HEK293 (cell line): ENCODE data around the gene TMEM259.

Experiments used
- EGR2 ChIP-seq: fragments of 450-650 bp; formaldehyde crosslinking; IDR thresholded peaks from 2 replicates; pipeline ENCODE4 v1.5.1; 2016; ENCODE audit warnings: low read depth, missing biosample characterization, missing genetic modification characterization
- GLI2 ChIP-seq: fragments of 450-650 bp; formaldehyde crosslinking; IDR thresholded peaks from 2 replicates; pipeline ENCODE4; 2017; ENCODE audit warnings: missing biosample characterization, missing genetic modification characterization, low read depth, borderline replicate concordance
- HOXA7 ChIP-seq: sonication (generic); formaldehyde crosslinking; IDR thresholded peaks from 2 replicates; pipeline ENCODE4 v1.8.1; 2022; ENCODE audit warnings: missing genetic modification reagents, borderline replicate concordance
- MZF1 ChIP-seq: fragments of 450-650 bp; formaldehyde crosslinking; IDR thresholded peaks from 2 replicates; pipeline ENCODE4 v1.5.1; 2017; ENCODE audit warnings: missing biosample characterization, missing genetic modification characterization, borderline replicate concordance
- OSR2 ChIP-seq: fragments of 450-650 bp; formaldehyde crosslinking; IDR thresholded peaks from 2 replicates; pipeline ENCODE4 v1.5.1; 2016; ENCODE audit warnings: missing biosample characterization, missing genetic modification characterization
- SP7 ChIP-seq: fragments of 450-650 bp; formaldehyde crosslinking; IDR thresholded peaks from 2 replicates; pipeline ENCODE4 v1.5.1; 2016; ENCODE audit warnings: missing biosample characterization, missing genetic modification characterization
- ZFP37 ChIP-seq: fragments of 450-650 bp; formaldehyde crosslinking; IDR thresholded peaks from 2 replicates; pipeline ENCODE4 v1.5.1; 2016; ENCODE audit warnings: missing biosample characterization, missing genetic modification characterization
- ZNF155 ChIP-seq: fragments of 450-650 bp; formaldehyde crosslinking; IDR thresholded peaks from 2 replicates; pipeline ENCODE4 v1.5.1; 2016; ENCODE audit warnings: missing biosample characterization, missing genetic modification characterization
- ZNF184 ChIP-seq: fragments of 450-650 bp; IDR thresholded peaks from 2 replicates; pipeline ENCODE4 v1.5.1; 2018; ENCODE audit warnings: missing biosample characterization, mild to moderate bottlenecking, missing genetic modification characterization
- ZNF2 ChIP-seq: fragments of 450-650 bp; formaldehyde crosslinking; IDR thresholded peaks from 2 replicates; pipeline ENCODE4 v1.5.1; 2016; ENCODE audit warnings: missing biosample characterization, missing genetic modification characterization
- ZNF223 ChIP-seq: fragments of 450-650 bp; formaldehyde crosslinking; IDR thresholded peaks from 2 replicates; pipeline ENCODE4 v1.5.1; 2016; ENCODE audit warnings: missing biosample characterization, missing genetic modification characterization
- ZNF302 ChIP-seq: fragments of 450-650 bp; formaldehyde crosslinking; IDR thresholded peaks from 2 replicates; pipeline ENCODE4 v1.5.1; 2016; ENCODE audit warnings: missing biosample characterization, missing genetic modification characterization, low read depth
- ZNF341 ChIP-seq: fragments of 450-650 bp; formaldehyde crosslinking; IDR thresholded peaks from 2 replicates; pipeline ENCODE4; 2016; ENCODE audit warnings: low read depth, missing biosample characterization, missing genetic modification characterization
- ZNF350 ChIP-seq: fragments of 450-650 bp; formaldehyde crosslinking; IDR thresholded peaks from 2 replicates; pipeline ENCODE4 v1.5.0; 2017; ENCODE audit warnings: missing biosample characterization, mild to moderate bottlenecking, missing genetic modification characterization
- ZNF416 ChIP-seq: fragments of 450-650 bp; formaldehyde crosslinking; IDR thresholded peaks from 2 replicates; pipeline ENCODE4 v1.5.1; 2016; ENCODE audit warnings: missing biosample characterization, missing genetic modification characterization
- ZNF501 ChIP-seq: fragments of 450-650 bp; formaldehyde crosslinking; IDR thresholded peaks from 2 replicates; pipeline ENCODE4 v1.5.1; 2016; ENCODE audit warnings: missing biosample characterization, missing genetic modification characterization
- ZNF555 ChIP-seq: fragments of 450-650 bp; formaldehyde crosslinking; conservative IDR thresholded peaks from 2 replicates; pipeline ENCODE4 v1.5.1; 2017; ENCODE audit warnings: missing biosample characterization, mild to moderate bottlenecking, missing genetic modification characterization, inconsistent platforms
- ZNF561 ChIP-seq: fragments of 450-650 bp; IDR thresholded peaks from 2 replicates; pipeline ENCODE4 v1.5.1; 2018; ENCODE audit warnings: missing biosample characterization, missing genetic modification characterization, borderline replicate concordance
- ZNF596 ChIP-seq: fragments of 450-650 bp; IDR thresholded peaks from 2 replicates; pipeline ENCODE4 v1.5.0; 2018; ENCODE audit warnings: missing biosample characterization, mild to moderate bottlenecking, missing genetic modification characterization, moderate library complexity
- ZNF626 ChIP-seq: fragments of 450-650 bp; sonication (Bioruptor Pico); formaldehyde crosslinking; IDR thresholded peaks from 2 replicates; pipeline ENCODE4 v1.5.1; 2018; ENCODE audit warnings: missing biosample characterization, missing genetic modification characterization, inconsistent platforms
- ZNF677 ChIP-seq: fragments of 450-650 bp; IDR thresholded peaks from 2 replicates; pipeline ENCODE4 v1.5.0; 2018; ENCODE audit warnings: missing biosample characterization, mild to moderate bottlenecking, missing genetic modification characterization, moderate library complexity
- ZNF76 ChIP-seq: fragments of 450-650 bp; formaldehyde crosslinking; IDR thresholded peaks from 2 replicates; pipeline ENCODE4; 2016; ENCODE audit warnings: low read depth, missing biosample characterization, missing genetic modification characterization, borderline replicate concordance
- ZSCAN30 ChIP-seq: fragments of 450-650 bp; IDR thresholded peaks from 2 replicates; pipeline ENCODE4 v1.5.1; 2018; ENCODE audit warnings: missing biosample characterization, mild to moderate bottlenecking, missing genetic modification characterization, moderate library complexity
- ZXDB ChIP-seq: fragments of 450-650 bp; formaldehyde crosslinking; IDR thresholded peaks from 2 replicates; pipeline ENCODE4 v1.5.1; 2016; ENCODE audit warnings: missing biosample characterization, missing genetic modification characterization
- TF ChIP-seq, protein P1 (sequence below): fragments of 450-650 bp; formaldehyde crosslinking; IDR thresholded peaks from 2 replicates; pipeline ENCODE4 v1.5.1; 2016; ENCODE audit warnings: missing biosample characterization, missing genetic modification characterization
- TF ChIP-seq, protein P2 (sequence below): fragments of 450-650 bp; formaldehyde crosslinking; IDR thresholded peaks from 2 replicates; pipeline ENCODE4 v1.5.1; 2016; ENCODE audit warnings: missing biosample characterization, missing genetic modification characterization
- TF ChIP-seq, protein P3 (sequence below): fragments of 450-650 bp; formaldehyde crosslinking; IDR thresholded peaks from 2 replicates; pipeline ENCODE4 v1.5.0; 2017; ENCODE audit warnings: missing biosample characterization, missing genetic modification characterization, borderline replicate concordance
- TF ChIP-seq, protein P4 (sequence below): fragments of 450-650 bp; formaldehyde crosslinking; conservative IDR thresholded peaks from 2 replicates; pipeline ENCODE4 v1.5.1; 2016; ENCODE audit warnings: low read depth, missing biosample characterization, missing genetic modification characterization
- TF ChIP-seq, protein P5 (sequence below): fragments of 450-650 bp; formaldehyde crosslinking; IDR thresholded peaks from 2 replicates; pipeline ENCODE4 v1.5.1; 2017; ENCODE audit warnings: missing biosample characterization, missing genetic modification characterization

Gene TMEM259

DNA sequence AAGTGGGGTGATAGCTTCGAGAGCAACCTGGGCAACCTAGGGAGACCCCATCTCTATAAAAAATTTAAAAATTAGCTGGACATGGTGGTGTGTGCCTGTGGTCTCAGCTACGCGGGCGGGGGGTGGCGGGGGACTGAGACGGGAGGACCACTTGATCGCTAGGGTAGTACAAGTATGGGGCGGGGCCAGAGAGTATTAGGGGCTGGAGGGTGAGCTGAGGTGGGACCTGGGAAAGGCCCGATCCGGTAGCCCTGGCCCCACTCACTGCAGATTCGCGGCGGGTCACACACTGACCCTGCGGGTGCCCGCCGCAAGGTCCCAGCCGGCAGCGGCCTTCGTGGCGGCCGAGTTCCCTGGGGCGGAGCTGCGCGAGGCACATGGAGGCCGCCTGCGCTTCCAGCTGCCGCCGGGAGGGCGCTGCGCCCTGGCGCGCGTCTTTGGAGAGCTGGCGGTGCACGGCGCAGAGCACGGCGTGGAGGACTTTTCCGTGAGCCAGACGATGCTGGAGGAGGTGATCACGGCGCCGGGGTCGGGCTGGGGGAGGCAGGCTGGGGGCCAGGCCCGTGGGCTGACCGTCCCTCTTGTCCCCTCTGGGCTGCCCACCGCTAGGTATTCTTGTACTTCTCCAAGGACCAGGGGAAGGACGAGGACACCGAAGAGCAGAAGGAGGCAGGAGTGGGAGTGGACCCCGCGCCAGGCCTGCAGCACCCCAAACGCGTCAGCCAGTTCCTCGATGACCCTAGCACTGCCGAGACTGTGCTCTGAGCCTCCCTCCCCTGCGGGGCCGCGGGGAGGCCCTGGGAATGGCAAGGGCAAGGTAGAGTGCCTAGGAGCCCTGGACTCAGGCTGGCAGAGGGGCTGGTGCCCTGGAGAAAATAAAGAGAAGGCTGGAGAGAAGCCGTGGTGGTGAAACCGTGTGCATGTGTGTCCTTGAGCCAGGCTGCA lies 44.0 kb upstream of the TMEM259 start (continued):
- TF ChIP-seq ZNF677: no peak
- TF ChIP-seq, protein P1, sequence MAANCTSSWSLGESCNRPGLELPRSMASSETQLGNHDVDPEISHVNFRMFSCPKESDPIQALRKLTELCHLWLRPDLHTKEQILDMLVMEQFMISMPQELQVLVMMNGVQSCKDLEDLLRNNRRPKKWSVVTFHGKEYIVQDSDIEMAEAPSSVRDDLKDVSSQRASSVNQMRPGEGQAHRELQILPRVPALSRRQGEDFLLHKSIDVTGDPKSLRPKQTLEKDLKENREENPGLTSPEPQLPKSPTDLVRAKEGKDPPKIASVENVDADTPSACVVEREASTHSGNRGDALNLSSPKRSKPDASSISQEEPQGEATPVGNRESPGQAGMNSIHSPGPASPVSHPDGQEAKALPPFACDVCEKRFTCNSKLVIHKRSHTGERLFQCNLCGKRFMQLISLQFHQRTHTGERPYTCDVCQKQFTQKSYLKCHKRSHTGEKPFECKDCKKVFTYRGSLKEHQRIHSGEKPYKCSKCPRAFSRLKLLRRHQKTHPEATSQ: no peak
- TF ChIP-seq, protein P2, sequence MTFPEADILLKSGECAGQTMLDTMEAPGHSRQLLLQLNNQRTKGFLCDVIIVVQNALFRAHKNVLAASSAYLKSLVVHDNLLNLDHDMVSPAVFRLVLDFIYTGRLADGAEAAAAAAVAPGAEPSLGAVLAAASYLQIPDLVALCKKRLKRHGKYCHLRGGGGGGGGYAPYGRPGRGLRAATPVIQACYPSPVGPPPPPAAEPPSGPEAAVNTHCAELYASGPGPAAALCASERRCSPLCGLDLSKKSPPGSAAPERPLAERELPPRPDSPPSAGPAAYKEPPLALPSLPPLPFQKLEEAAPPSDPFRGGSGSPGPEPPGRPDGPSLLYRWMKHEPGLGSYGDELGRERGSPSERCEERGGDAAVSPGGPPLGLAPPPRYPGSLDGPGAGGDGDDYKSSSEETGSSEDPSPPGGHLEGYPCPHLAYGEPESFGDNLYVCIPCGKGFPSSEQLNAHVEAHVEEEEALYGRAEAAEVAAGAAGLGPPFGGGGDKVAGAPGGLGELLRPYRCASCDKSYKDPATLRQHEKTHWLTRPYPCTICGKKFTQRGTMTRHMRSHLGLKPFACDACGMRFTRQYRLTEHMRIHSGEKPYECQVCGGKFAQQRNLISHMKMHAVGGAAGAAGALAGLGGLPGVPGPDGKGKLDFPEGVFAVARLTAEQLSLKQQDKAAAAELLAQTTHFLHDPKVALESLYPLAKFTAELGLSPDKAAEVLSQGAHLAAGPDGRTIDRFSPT: no peak; the same call in 1 of the 2 replicates
- 0 out of 2 replicates have a peak, but pooled peaks have one; percentile 12 for TF ChIP-seq ZXDB (tag by site-specific recombination)
- TF ChIP-seq EGR2: no peak
- TF ChIP-seq ZNF555: no peak
- no peak for TF ChIP-seq ZNF76 (tag by site-specific recombination)
- TF ChIP-seq ZNF626 (tag by site-specific recombination): no peak
- no peak for TF ChIP-seq ZNF350 (tag by site-specific recombination)
- TF ChIP-seq ZNF416: no peak
- TF ChIP-seq ZNF302 (tag by site-specific recombination): no peak
- peak; percentile 57 for TF ChIP-seq ZNF2 (tag by site-specific recombination)
- TF ChIP-seq, protein P3, sequence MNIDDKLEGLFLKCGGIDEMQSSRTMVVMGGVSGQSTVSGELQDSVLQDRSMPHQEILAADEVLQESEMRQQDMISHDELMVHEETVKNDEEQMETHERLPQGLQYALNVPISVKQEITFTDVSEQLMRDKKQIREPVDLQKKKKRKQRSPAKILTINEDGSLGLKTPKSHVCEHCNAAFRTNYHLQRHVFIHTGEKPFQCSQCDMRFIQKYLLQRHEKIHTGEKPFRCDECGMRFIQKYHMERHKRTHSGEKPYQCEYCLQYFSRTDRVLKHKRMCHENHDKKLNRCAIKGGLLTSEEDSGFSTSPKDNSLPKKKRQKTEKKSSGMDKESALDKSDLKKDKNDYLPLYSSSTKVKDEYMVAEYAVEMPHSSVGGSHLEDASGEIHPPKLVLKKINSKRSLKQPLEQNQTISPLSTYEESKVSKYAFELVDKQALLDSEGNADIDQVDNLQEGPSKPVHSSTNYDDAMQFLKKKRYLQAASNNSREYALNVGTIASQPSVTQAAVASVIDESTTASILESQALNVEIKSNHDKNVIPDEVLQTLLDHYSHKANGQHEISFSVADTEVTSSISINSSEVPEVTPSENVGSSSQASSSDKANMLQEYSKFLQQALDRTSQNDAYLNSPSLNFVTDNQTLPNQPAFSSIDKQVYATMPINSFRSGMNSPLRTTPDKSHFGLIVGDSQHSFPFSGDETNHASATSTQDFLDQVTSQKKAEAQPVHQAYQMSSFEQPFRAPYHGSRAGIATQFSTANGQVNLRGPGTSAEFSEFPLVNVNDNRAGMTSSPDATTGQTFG (tag by site-specific recombination): no peak
- TF ChIP-seq ZNF501 (tag by site-specific recombination): no peak
- TF ChIP-seq GLI2 (tag by site-specific recombination): no peak
- TF ChIP-seq ZNF596 (tag by site-specific recombination): no peak
- TF ChIP-seq OSR2 (tag by site-specific recombination): no peak
- no peak for TF ChIP-seq HOXA7 (CRISPR knock-in tag)
- peak; percentile 57; the same call in 1 of the 2 replicates for TF ChIP-seq ZSCAN30
- no peak for TF ChIP-seq MZF1
- TF ChIP-seq ZNF341 (tag by site-specific recombination): no peak
- TF ChIP-seq, protein P4, sequence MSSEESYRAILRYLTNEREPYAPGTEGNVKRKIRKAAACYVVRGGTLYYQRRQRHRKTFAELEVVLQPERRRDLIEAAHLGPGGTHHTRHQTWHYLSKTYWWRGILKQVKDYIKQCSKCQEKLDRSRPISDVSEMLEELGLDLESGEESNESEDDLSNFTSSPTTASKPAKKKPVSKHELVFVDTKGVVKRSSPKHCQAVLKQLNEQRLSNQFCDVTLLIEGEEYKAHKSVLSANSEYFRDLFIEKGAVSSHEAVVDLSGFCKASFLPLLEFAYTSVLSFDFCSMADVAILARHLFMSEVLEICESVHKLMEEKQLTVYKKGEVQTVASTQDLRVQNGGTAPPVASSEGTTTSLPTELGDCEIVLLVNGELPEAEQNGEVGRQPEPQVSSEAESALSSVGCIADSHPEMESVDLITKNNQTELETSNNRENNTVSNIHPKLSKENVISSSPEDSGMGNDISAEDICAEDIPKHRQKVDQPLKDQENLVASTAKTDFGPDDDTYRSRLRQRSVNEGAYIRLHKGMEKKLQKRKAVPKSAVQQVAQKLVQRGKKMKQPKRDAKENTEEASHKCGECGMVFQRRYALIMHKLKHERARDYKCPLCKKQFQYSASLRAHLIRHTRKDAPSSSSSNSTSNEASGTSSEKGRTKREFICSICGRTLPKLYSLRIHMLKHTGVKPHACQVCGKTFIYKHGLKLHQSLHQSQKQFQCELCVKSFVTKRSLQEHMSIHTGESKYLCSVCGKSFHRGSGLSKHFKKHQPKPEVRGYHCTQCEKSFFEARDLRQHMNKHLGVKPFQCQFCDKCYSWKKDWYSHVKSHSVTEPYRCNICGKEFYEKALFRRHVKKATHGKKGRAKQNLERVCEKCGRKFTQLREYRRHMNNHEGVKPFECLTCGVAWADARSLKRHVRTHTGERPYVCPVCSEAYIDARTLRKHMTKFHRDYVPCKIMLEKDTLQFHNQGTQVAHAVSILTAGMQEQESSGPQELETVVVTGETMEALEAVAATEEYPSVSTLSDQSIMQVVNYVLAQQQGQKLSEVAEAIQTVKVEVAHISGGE: no peak
- no peak for TF ChIP-seq ZNF184 (tag by site-specific recombination)
- TF ChIP-seq SP7 (tag by site-specific recombination): 0 out of 2 replicates have a peak, but pooled peaks have one; percentile 11
- TF ChIP-seq ZNF561: peak; percentile 68; the same call in 1 of the 2 replicates
- TF ChIP-seq ZNF155 (tag by site-specific recombination): no peak
- no peak for TF ChIP-seq ZNF223 (tag by site-specific recombination)
- TF ChIP-seq ZFP37: no peak
- TF ChIP-seq, protein P5, sequence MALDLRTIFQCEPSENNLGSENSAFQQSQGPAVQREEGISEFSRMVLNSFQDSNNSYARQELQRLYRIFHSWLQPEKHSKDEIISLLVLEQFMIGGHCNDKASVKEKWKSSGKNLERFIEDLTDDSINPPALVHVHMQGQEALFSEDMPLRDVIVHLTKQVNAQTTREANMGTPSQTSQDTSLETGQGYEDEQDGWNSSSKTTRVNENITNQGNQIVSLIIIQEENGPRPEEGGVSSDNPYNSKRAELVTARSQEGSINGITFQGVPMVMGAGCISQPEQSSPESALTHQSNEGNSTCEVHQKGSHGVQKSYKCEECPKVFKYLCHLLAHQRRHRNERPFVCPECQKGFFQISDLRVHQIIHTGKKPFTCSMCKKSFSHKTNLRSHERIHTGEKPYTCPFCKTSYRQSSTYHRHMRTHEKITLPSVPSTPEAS (tag by site-specific recombination): no peak
